Stimulated activated CD8-positive, alpha-beta memory T cell treated with anti-CD3 and anti-CD28 coated beads, Interleukin-7, amount 100 ng/mL, for 48 hours (primary cell): ENCODE data around the gene NEURL3.

Source experiments
- DNase-seq, 2 donors: peaks; one replicate each; pipeline ENCODE4 v3.0.0-alpha.2; 2020; ENCODE audit warnings: low read depth in 1 of 2; ENCODE audit errors: extremely low read depth in 1 of 2

Gene NEURL3

GRCh38 chr2:96540136-96540535, 35.0 kb upstream of the NEURL3 start:
- DNase-seq: no peak

- DNase-seq: no peak
Observed at GRCh38 chr2:96539215-96539920, 34.2 kb upstream of the NEURL3 start.

GRCh38 chr2:96538487-96539214, 33.5 kb upstream of the NEURL3 start:
- DNase-seq: peak; percentile 74 to 90

GRCh38 chr2:96537734-96538486, 32.8 kb upstream of the NEURL3 start:
- DNase-seq: no peak

- peak; percentile 81 to 86 for DNase-seq
Observed at GRCh38 chr2:96537066-96537733, 32.0 kb upstream of the NEURL3 start.

GRCh38 chr2:96536445-96537065, 31.4 kb upstream of the NEURL3 start, which contains the start of gene ARID5A:
Gene ARID5A (plus strand): TSS chr2:96536752. CDS start chr2:96536827, 75 bp downstream.
- DNase-seq: peak; percentile 85 to 93

- DNase-seq: no peak
Observed at GRCh38 chr2:96535331-96535730, 30.2 kb upstream of the NEURL3 start.

- DNase-seq: no peak
Observed at GRCh38 chr2:96534701-96535181, 29.6 kb upstream of the NEURL3 start.

- DNase-seq: no peak
Observed at GRCh38 chr2:96534141-96534540, 29.0 kb upstream of the NEURL3 start.

GRCh38 chr2:96533292-96534073, 28.3 kb upstream of the NEURL3 start:
- DNase-seq: no peak

- DNase-seq: no peak
Observed at GRCh38 chr2:96532641-96533291, 27.6 kb upstream of the NEURL3 start.

GRCh38 chr2:96531872-96532505, 26.8 kb upstream of the NEURL3 start:
- peak in 1 of 2 donors; percentile 87 for DNase-seq

GRCh38 chr2:96531366-96531765, 26.2 kb upstream of the NEURL3 start:
- no peak for DNase-seq

- DNase-seq: no peak
Observed at GRCh38 chr2:96530474-96531357, 25.6 kb upstream of the NEURL3 start.

GRCh38 chr2:96530144-96530430, 24.9 kb upstream of the NEURL3 start:
- no peak for DNase-seq

- DNase-seq: no peak
Observed at GRCh38 chr2:96529376-96530143, 24.4 kb upstream of the NEURL3 start.

GRCh38 chr2:96528700-96529375, 23.7 kb upstream of the NEURL3 start:
- DNase-seq: no peak
